GM19351 (cell line): ENCODE data around the gene MYO5B.

Experiments
- ATAC-seq: cut with Tn5 transposase; IDR thresholded peaks from one replicate; pipeline ENCODE4 v1.9.1; 2021; ENCODE audit warnings: mild to moderate bottlenecking, moderate library complexity; ENCODE audit not compliant: unreplicated experiment

The MYO5B gene

GRCh38 chr18:50027996-50028395 is 167.0 kb downstream of the MYO5B start:
- no peak for ATAC-seq

- ATAC-seq: no peak
Observed at GRCh38 chr18:50024466-50024865, 170.5 kb downstream of the MYO5B start.

DNA sequence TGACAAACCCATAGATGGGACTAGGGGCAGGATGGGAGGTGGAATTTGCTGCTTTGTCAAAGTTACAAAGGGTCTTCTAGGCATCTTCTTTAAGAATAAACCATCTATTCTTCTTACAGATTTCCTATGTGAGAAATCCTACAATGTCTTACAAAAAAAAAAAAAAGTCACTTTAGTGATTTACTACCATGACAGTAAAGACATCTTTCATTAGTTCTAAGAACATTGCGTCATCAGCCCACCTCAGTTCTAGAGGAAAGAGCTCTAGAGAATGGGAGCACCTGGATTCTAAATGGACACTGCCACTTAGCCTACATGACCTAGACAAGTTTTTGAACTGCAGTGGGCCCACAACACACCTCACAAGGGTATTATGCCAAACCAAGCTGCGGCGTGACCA is 172.0 kb downstream of the MYO5B start:
- no peak for ATAC-seq

DNA sequence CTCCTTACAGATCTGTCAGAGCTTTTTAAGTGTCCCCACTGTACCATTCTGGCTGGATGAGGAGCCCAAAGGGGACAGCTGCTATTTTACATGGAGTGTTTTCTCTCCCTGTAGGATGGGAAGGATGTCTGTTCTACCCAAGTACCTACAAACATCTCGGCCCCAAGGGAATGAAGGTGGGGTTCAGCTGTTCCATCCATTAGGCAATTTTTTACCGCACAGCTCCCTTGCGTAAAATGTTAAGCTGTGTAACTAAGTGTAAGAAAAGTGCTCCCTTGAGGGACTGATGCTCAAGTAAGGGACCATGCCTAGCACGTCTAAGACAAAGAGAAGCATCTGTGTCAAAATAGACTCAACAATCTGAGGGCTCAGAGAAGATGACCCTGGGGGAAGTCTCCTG is 180.3 kb downstream of the MYO5B start:
- ATAC-seq: no peak

DNA sequence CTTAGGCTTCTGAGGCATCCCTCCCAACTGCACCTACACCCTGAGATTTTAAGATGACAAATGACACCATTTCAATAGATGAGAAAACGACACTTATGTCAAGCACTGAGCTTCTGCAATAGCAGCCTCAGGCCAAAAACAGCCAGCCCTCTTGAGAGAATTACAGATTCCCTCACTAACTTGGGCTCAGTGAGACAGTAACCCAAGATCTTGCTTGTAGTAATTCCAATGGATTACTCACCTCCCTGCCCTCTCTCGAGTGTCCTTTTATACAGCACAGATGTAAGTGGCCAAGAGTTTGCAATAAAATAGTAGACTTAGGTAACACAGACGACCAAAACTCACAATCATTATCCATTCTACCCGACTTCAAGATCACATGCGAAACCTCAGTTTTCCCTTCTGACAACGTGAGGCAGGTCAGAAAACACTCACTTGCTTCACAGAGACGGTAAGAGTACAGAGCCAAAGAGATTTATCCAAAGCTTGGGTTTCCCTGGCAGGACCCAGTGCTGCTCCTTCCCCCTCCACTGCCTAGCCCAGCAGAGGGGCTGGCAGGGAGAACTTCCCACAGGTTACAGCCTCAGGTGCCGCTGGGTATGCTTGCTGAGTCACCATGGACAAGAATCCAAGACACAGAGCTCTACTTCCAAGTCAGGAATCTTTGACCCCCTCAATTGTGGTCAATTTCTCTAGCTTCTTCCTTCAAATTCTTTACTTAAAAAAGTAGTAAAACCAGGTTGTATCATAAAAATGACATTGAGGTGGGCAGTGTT is 181.4 kb downstream of the MYO5B start:
- no peak for ATAC-seq

DNA sequence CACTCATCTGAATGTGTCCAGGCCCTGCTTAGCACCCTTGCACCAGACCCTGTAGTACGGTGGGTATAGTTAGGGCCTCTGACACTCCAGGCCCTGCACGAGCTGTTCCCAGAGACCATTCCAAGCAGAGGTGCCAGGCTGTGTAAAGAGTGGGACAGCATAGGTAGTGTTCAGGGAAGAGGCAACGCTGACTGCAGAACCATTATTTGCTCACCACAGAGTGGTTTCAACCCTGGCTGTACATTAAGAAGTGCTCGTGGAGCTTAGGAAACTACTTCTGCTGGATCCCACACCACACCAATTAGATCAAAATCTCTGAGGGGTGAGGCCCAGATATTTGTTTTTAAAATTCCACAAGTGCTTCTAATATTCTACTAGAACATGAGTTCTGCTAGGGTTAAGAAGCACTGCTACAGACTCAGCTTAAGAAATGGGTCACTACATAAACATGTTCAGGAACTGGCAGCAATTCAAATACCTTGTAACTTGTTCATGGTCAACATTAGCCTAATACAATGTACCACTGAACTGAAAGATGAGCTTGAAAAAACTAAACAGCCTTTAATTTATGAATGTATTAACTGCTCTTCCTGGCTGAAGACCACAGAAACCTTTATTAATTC is 183.0 kb downstream of the MYO5B start:
- no peak for ATAC-seq

GRCh38 chr18:50009773-50010335 is 185.1 kb downstream of the MYO5B start:
- ATAC-seq: peak; percentile 82

DNA sequence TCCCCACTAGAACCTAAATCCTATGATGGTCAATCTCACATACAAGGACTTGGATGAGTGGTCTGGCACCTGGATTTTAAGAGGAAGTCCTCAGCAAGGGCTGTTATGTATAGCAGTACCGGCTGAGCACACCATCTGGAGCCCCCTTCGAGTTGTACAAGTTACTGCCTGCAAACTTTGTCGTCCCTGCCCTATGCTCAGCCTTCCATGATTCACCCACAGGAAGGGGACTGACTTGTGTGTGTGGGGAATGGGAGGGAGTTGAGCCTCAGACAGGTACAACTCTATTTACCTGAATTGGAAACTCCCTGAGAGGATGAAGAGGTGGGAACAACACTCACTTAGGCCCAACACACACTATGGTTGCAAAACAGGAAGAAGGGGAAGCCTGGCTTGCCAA is 186.6 kb downstream of the MYO5B start:
- no peak for ATAC-seq

GRCh38 chr18:50006470-50007046 is 188.4 kb downstream of the MYO5B start:
- ATAC-seq: no peak

- no peak for ATAC-seq
Observed at GRCh38 chr18:50004013-50004412, 190.9 kb downstream of the MYO5B start.

DNA sequence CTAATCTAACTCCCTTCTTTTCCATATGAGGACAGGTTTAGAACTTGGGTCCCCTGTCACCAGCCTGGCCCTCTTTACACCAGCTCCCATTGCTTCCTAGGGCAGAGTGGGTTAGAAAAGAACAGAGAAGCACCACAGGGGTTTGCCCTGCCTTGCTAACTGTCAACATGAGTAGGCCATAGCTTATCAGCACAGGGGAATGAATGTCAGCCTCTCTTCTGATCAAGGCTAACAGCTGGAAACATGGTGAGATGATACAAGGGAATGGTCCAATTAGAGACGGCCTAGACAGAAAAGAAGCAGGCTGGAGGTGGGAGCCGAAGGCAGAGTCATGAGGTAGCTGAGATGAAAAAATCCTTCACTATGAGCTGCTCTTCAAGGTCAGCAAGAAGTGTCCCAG is 192.2 kb downstream of the MYO5B start:
- ATAC-seq: no peak

DNA sequence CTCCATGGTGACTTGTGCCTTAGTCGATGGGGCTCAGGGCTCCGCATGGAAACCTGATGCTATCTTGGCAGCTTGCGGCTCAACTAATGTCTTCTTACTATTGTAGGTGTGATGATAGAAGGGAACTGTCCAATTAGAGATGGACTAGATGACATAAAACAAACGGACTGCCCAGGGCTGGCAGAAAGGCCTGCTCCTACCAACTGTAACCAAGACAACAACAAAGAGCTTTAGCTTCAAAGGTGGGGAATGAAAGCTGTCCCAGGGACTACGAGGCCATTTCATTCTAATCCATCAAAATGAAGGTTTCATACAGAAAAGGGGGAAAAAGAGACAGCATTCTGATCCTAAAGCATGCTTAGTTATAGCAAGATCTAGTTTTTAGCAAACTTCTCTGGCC is 194.7 kb downstream of the MYO5B start:
- no peak for ATAC-seq

DNA sequence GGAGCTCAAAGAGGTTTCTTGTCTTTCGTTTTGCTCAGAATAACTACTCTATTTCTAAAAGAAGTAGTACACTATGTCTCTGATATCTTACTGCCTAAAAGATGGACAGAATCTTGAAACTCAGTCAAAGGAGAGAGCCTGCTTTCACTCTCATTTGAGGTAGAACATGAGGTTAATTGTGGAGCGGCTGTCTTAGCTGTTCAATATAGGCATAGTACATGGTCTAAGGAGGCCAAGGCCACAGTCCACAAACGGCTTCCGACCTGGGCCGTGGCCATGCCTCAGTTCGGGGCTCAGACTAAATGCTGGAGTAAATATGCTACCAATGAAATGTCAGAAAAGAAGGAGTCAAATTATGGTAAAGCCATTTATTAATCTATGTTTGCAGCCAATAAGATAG is 195.8 kb downstream of the MYO5B start:
- ATAC-seq: no peak

DNA sequence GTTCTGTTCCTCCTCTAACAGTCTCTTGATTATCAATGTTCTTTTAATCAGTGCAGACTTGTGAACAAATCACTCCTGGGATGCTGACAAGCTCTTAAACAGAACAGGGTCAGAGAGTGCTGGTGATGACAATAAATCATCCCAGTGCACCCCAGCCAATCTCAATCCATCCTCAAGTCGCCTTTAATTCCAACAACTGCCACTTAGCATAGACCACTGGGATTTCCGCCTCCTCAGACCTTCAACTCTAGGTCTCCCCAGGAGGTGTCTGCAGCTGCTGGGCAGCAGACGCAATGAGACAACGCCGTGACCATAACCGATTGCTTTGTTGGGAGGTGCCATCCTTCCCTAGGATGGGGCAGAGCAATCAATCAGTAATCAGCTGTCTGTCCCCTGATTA is 197.4 kb downstream of the MYO5B start:
- ATAC-seq: no peak

- ATAC-seq: no peak
Observed at GRCh38 chr18:49994410-49994809, 200.5 kb downstream of the MYO5B start.

DNA sequence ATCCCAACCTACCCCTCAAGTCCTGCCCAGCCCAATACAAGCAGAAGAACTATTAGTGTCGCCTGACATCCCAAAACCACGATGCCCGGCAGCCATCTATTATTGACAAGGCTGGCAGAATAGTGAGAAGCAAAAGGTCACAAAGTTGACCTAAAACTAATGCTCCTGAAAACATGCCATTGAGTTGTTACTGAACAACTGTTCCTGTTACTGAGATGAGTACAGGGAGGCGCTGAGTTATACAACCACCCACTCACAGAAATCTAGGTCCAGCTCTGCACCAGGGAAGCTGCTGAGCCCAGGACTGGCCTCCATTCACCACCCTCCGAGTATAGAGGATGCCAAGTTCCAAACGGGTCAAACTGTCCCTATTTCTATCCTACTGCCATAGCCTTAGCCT is 201.6 kb downstream of the MYO5B start:
- no peak for ATAC-seq

DNA sequence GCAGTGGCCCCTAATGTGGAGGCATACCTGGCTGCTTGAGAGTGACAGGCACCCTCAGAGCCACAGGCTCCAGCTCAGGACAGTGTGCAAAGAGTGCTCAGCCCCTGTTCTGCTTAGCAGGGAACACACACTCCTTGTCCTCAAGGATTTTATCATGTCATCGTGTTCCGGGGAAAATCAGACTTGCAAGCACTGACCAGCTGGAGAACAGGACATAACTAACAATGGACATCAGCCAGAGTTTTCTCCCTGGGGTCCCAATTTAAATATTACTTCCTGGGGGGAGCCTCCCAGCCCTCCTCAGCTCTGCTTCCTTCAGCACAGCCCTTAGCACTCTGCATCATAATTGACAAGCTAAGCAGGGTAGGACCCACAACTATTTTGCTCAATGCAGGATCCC is 206.2 kb downstream of the MYO5B start:
- no peak for ATAC-seq

- no peak for ATAC-seq
Observed at GRCh38 chr18:49988101-49988500, 206.8 kb downstream of the MYO5B start.

DNA sequence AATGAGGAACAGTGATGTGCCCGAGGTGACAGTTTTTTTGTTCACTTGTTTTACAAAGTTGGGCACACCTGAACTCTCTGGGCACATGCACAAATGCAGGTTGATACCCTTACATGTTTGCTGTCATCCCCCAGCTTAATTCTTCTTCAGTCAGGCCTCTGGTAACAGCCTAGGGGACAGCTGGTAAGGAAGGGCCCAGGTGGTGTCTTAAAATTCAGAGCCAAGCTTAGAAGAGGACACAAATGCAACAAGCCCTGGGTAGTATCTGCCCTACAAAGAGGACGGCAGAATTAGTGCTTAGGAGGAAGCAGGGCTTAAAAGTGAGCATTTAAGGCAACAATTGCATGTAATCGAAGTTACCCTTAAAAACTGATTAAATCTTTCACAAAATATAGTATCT is 209.7 kb downstream of the MYO5B start:
- ATAC-seq: no peak

DNA sequence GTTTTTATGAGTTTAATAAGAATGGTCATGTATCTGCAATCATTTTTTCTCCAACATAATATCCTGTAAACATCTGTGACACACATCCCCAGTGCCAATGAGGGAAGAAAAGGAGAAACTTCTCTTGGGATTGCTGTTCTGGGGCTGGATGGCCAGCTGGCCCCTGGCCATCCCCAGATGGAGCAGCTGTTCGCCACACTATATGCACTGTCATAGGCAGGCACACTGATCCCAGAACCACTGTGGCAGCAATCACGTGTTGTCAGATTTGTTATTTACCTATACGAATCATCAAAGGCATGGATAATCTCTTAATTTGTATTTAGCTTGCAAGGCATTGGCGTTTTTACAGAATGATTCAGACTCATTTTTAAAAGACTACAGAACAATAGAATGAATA is 214.1 kb downstream of the MYO5B start:
- ATAC-seq: no peak

- no peak for ATAC-seq
Observed at GRCh38 chr18:49976795-49977560, 218.0 kb downstream of the MYO5B start.
